HCT116 (cell line): ENCODE data around the gene AKAP13. TPM values are rescaled to one million over a fixed set of nuclear protein-coding genes. Genes with fewer than 3 reads are reported as not detected.

Experiments
- ATAC-seq: fragments of 200-7000 bp; cut with Tn5 transposase; 2 replicates; pipeline ENCODE4 v1.9.1; 2020; ENCODE audit warnings: mild to moderate bottlenecking, moderate library complexity
- BruUV-seq: library from RNA; stranded (reverse); fragments of 400-500 nt; replicated peaks from 2 replicates; lab custom pipeline; 2021; lab: Mats Ljungman, UMichigan
- CTCF ChIA-PET: fragments of 300-600 bp; sonication (Branson Sonifier 250); formaldehyde crosslinking; loops from one replicate; lab custom pipeline; 2021; ENCODE audit warnings: antibody characterized with exemption; lab: Charles Lee
- POLR2A ChIA-PET: fragments of 300-600, 350-600 bp; sonication (Branson Sonifier 250); formaldehyde crosslinking; loops from one replicate; lab custom pipeline; 2021; ENCODE audit warnings: antibody characterized with exemption; lab: Charles Lee
- RAD21 ChIA-PET, 2 experiments: fragments of 300-600 bp; sonication (Branson Sonifier 250); formaldehyde crosslinking; loops; one replicate each; lab custom pipeline; 2023; ENCODE audit warnings: low total read pairs in 2 of 2; ENCODE audit not compliant: uncharacterized antibody in 2 of 2, unreplicated experiment in 2 of 2, low non-redundant PET in 1 of 2; lab: Charles Lee
- DNase-seq: peaks from one replicate; pipeline ENCODE4 v3.0.0-alpha.2; 2010; ENCODE audit warnings: low read depth, low spot score
- H2AFZ ChIP-seq: fragments of 200-600 bp; shearing (Covaris generic), sonication (generic); 2 replicates; pipeline ENCODE4 v1.6.1; 2017; ENCODE audit warnings: low read depth, mixed run types, mixed read lengths, antibody characterized with exemption, low read length; ENCODE audit not compliant: poor library complexity, severe bottlenecking
- H3K27ac ChIP-seq: 2 replicates; pipeline ENCODE4 v1.5.1; 2012; ENCODE audit warnings: low read depth, low read length
- H3K27me3 ChIP-seq: fragments of 200-600 bp; sonication (generic); 2 replicates; pipeline ENCODE4 v1.6.1; 2016; ENCODE audit warnings: mixed run types, low read length, mixed read lengths; ENCODE audit not compliant: insufficient read depth
- H3K36me3 ChIP-seq, 2 experiments: fragments of 200-500 bp in 1 of 2; fragments of 200-600 bp in 1 of 2; sonication (Bioruptor generic) in 1 of 2; sonication (generic) in 1 of 2; 2 replicates each; pipeline versions ENCODE4 v1.5.1 to v1.6.1; 2014 to 2016; ENCODE audit warnings: low read length in 2 of 2, inconsistent platforms in 1 of 2, mixed read lengths in 1 of 2, mixed run types in 1 of 2; ENCODE audit not compliant: insufficient read depth in 2 of 2, control insufficient read depth in 1 of 2
- H3K4me1 ChIP-seq, 2 experiments: fragments of 200-600 bp in 1 of 2; sonication (generic) in 1 of 2; 2 replicates each; pipeline versions ENCODE4 v1.5.1 to v1.6.1; 2012 to 2017; ENCODE audit warnings: low read length in 2 of 2, inconsistent platforms in 1 of 2, mild to moderate bottlenecking in 1 of 2, mixed read lengths in 1 of 2, mixed run types in 1 of 2, moderate library complexity in 1 of 2; ENCODE audit not compliant: insufficient read depth in 2 of 2, control insufficient read depth in 1 of 2
- H3K4me2 ChIP-seq: fragments of 200-600 bp; sonication (generic); 2 replicates; pipeline ENCODE4 v1.6.1; 2017; ENCODE audit warnings: mixed run types, low read length, mixed read lengths
- H3K4me3 ChIP-seq, 2 experiments: fragments of 200-600 bp in 1 of 2; sonication (generic) in 1 of 2; replicated peaks in 1 of 2; 2 replicates each; pipeline ENCODE4 v1.5.1; 2011 to 2016; ENCODE audit warnings: low read length in 2 of 2, control low read depth in 1 of 2, low read depth in 1 of 2, mild to moderate bottlenecking in 1 of 2, mixed read lengths in 1 of 2, mixed run types in 1 of 2
- H3K79me2 ChIP-seq: fragments of 200-600 bp; sonication (generic); 2 replicates; pipeline ENCODE4 v1.6.1; 2017; ENCODE audit warnings: mild to moderate bottlenecking, mixed run types, low read length, moderate library complexity, mixed read lengths; ENCODE audit not compliant: insufficient read depth
- H3K9ac ChIP-seq: fragments of 200-600 bp; sonication (generic); 2 replicates; pipeline ENCODE4 v1.6.1; 2016; ENCODE audit warnings: low read length, mixed read lengths
- H3K9me2 ChIP-seq: fragments of 200-600 bp; sonication (generic), shearing (Covaris generic); 2 replicates; pipeline ENCODE4 v1.6.1; 2017; ENCODE audit warnings: mixed run types, mild to moderate bottlenecking, moderate library complexity; ENCODE audit not compliant: insufficient read depth
- H3K9me3 ChIP-seq, 2 experiments: fragments of 200-500 bp in 1 of 2; fragments of 200-600 bp in 1 of 2; sonication (Bioruptor generic) in 1 of 2; sonication (generic) in 1 of 2; 2 replicates each; pipeline ENCODE4 v1.6.1; 2014 to 2017; ENCODE audit warnings: low read length in 2 of 2, mixed read lengths in 2 of 2, inconsistent platforms in 1 of 2, low read depth in 1 of 2, mild to moderate bottlenecking in 1 of 2, mixed run types in 1 of 2, moderate library complexity in 1 of 2; ENCODE audit not compliant: control insufficient read depth in 1 of 2, insufficient read depth in 1 of 2
- H4K20me1 ChIP-seq: fragments of 200-600 bp; sonication (generic), shearing (Covaris generic); 2 replicates; pipeline ENCODE4 v1.6.1; 2017; ENCODE audit warnings: mixed run types, mild to moderate bottlenecking, moderate library complexity; ENCODE audit not compliant: insufficient read depth
- EGR1 ChIP-seq: IDR thresholded peaks from 2 replicates; pipeline ENCODE4 v1.6.1; 2012; ENCODE audit warnings: low read depth
- ELF1 ChIP-seq: IDR thresholded peaks from 2 replicates; pipeline ENCODE4 v1.6.1; 2012; ENCODE audit warnings: low read depth, borderline replicate concordance
- EZH2 ChIP-seq: fragments of 200-600 bp; sonication (generic); IDR thresholded peaks from 2 replicates; pipeline ENCODE4 v1.6.1; 2017; ENCODE audit warnings: antibody characterized with exemption, mixed run types
- EZH2phosphoT487 ChIP-seq: fragments of 200-600 bp; IDR thresholded peaks from 2 replicates; pipeline ENCODE4 v1.6.1; 2018; ENCODE audit warnings: antibody characterized with exemption, borderline replicate concordance
- FOSL1 ChIP-seq: IDR thresholded peaks from 2 replicates; pipeline ENCODE4 v1.6.1; 2012; ENCODE audit warnings: low read depth
- JUND ChIP-seq: IDR thresholded peaks from 2 replicates; pipeline ENCODE4 v1.6.1; 2012
- RAD21 ChIP-seq: IDR thresholded peaks from 2 replicates; pipeline ENCODE4 v1.6.1; 2012; ENCODE audit warnings: low read depth, mild to moderate bottlenecking
- SIN3A ChIP-seq: IDR thresholded peaks from 2 replicates; pipeline ENCODE4 v1.6.1; 2012; ENCODE audit warnings: low read depth
- SP1 ChIP-seq: IDR thresholded peaks from 2 replicates; pipeline ENCODE4 v1.6.1; 2012; ENCODE audit warnings: low read depth
- YY1 ChIP-seq: IDR thresholded peaks from 2 replicates; pipeline ENCODE4 v1.6.1; 2011; ENCODE audit warnings: low read length, low read depth, moderate library complexity, mild to moderate bottlenecking; ENCODE audit not compliant: insufficient replicate concordance; ENCODE audit errors: extremely low read depth
- ZFX ChIP-seq: fragments of 450-650 bp; IDR thresholded peaks from 2 replicates; pipeline ENCODE4 v1.6.1; 2017
- intact Hi-C: fragments of 100-400 bp; cut with micrococcal nuclease; formaldehyde crosslinking; loops from 2 replicates; pipeline ENCODE4 v1.10.0; 2022
- total RNA-seq: library from RNA; stranded (reverse); gene quantifications from one replicate; pipeline ENCODE4 v1.2.1, GENCODE V29; 2021; ENCODE audit not compliant: unreplicated experiment
- TF ChIP-seq, protein P1 (sequence below): IDR thresholded peaks from 2 replicates; pipeline ENCODE4 v1.6.1; 2012; ENCODE audit warnings: low read depth
- TF ChIP-seq, protein P2 (sequence below): IDR thresholded peaks from 2 replicates; pipeline ENCODE4 v1.6.1; 2011; ENCODE audit warnings: mild to moderate bottlenecking, low read length, moderate library complexity; ENCODE audit not compliant: insufficient replicate concordance; ENCODE audit errors: extremely low read depth
- TF ChIP-seq, protein P3 (sequence below): IDR thresholded peaks from 2 replicates; pipeline ENCODE4 v1.6.1; 2012

The AKAP13 gene
- total RNA-seq, 1 experiment from 2014 or later = 43.1 TPM

DNA sequence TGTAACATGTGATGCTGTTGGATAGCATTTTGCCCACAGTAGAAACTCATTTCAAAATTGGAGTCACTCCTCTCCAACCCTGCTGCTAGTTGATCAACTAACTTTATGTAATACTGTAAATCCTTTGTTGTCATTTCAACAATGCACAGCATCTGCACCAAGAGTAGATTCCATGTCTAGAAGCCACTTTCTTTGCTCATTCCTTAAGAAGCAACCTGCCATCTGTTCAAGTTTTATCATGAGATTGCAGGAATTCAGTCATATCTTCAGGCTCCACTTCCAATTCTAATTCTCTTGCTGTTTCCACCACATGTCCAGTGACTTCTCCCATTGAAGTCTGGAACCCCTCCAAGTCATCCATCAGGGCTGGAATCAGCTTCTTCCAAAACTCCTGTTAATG lies 42.9 kb downstream of the AKAP13 start:
- peaks cover 91% of the 10 kb centered on the region for H3K79me2 ChIP-seq
- peaks cover 0 to 11% of the 10 kb centered on the region in 2 experiments; a peak in 2 of 4 replicates for H3K4me1 ChIP-seq
- H3K27ac ChIP-seq = no peak overlapping the region
- no peaks in the 10 kb centered on the region for H3K36me3 ChIP-seq
- H3K9me3 ChIP-seq = no peaks in the 10 kb centered on the region
- ATAC-seq (no peak), DNase-seq (no peak)
- RAD21 ChIA-PET = no interaction called here
- no TSS peak for BruUV-seq
- intact Hi-C loops = no loop called here
- H2AFZ ChIP-seq = no peak overlapping the region
- H3K9ac ChIP-seq = no peak overlapping the region
- H3K9me2 ChIP-seq = no peaks in the 10 kb centered on the region
- no peaks in the 10 kb centered on the region for H3K27me3 ChIP-seq
- POLR2A ChIA-PET = no interaction called here
- peaks cover 9% of the 10 kb centered on the region; the same call in 1 of the 2 replicates for H4K20me1 ChIP-seq
- no peak for TF ChIP-seq YY1
- TF ChIP-seq, protein P1, sequence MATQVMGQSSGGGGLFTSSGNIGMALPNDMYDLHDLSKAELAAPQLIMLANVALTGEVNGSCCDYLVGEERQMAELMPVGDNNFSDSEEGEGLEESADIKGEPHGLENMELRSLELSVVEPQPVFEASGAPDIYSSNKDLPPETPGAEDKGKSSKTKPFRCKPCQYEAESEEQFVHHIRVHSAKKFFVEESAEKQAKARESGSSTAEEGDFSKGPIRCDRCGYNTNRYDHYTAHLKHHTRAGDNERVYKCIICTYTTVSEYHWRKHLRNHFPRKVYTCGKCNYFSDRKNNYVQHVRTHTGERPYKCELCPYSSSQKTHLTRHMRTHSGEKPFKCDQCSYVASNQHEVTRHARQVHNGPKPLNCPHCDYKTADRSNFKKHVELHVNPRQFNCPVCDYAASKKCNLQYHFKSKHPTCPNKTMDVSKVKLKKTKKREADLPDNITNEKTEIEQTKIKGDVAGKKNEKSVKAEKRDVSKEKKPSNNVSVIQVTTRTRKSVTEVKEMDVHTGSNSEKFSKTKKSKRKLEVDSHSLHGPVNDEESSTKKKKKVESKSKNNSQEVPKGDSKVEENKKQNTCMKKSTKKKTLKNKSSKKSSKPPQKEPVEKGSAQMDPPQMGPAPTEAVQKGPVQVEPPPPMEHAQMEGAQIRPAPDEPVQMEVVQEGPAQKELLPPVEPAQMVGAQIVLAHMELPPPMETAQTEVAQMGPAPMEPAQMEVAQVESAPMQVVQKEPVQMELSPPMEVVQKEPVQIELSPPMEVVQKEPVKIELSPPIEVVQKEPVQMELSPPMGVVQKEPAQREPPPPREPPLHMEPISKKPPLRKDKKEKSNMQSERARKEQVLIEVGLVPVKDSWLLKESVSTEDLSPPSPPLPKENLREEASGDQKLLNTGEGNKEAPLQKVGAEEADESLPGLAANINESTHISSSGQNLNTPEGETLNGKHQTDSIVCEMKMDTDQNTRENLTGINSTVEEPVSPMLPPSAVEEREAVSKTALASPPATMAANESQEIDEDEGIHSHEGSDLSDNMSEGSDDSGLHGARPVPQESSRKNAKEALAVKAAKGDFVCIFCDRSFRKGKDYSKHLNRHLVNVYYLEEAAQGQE = no peak
- TF ChIP-seq SIN3A = no peak
- TF ChIP-seq EZH2phosphoT487 = no peak
- no peak for TF ChIP-seq JUND
- TF ChIP-seq SP1 = no peak
- no peak for TF ChIP-seq ELF1
- no peak for TF ChIP-seq RAD21
- no peak for TF ChIP-seq EZH2
- TF ChIP-seq FOSL1 = no peak
- no peak for TF ChIP-seq EGR1
- no peak for TF ChIP-seq ZFX
- TF ChIP-seq, protein P2, sequence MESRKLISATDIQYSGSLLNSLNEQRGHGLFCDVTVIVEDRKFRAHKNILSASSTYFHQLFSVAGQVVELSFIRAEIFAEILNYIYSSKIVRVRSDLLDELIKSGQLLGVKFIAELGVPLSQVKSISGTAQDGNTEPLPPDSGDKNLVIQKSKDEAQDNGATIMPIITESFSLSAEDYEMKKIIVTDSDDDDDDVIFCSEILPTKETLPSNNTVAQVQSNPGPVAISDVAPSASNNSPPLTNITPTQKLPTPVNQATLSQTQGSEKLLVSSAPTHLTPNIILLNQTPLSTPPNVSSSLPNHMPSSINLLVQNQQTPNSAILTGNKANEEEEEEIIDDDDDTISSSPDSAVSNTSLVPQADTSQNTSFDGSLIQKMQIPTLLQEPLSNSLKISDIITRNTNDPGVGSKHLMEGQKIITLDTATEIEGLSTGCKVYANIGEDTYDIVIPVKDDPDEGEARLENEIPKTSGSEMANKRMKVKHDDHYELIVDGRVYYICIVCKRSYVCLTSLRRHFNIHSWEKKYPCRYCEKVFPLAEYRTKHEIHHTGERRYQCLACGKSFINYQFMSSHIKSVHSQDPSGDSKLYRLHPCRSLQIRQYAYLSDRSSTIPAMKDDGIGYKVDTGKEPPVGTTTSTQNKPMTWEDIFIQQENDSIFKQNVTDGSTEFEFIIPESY = no peak
- TF ChIP-seq, protein P3, sequence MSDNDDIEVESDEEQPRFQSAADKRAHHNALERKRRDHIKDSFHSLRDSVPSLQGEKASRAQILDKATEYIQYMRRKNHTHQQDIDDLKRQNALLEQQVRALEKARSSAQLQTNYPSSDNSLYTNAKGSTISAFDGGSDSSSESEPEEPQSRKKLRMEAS = no peak
- CTCF ChIA-PET = interaction anchor here (1.0 kb wide), 1 partner anchor 9 kb away, joined by 3 read pairs; no protein-coding TSS in a partner anchor
- no peak overlapping the region for H3K4me3 ChIP-seq
- no peak overlapping the region for H3K4me2 ChIP-seq
